ENCODE results near the gene NDRG3. TPM values are rescaled to one million over a fixed set of nuclear protein-coding genes. Genes with fewer than 3 reads are reported as not detected.

The NDRG3 gene
- total and polyA plus RNA-seq, 8 donors: 5.8 to 91.6 (median 11.9) TPM

DNA sequence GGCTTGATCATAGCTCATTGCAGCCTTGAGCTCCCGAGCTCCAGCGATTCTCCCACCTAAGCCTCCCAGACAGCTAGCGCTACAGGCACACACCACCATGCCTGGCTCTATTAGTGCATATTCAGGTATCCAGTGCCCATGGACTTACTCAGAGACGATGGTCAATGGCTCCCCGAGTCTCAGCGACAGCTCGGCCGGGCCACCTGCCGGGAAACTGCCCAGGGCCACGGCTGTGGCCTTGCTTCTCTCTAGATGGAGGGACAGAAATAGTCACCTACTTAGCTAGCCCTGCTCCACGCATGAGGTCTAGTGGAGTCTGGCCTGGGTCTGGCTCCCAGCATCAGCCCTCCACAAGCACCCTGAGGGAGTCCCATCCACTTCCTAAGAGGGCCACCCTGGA, 111.5 kb downstream of the NDRG3 start:
- no peak overlapping the region for H3K27ac ChIP-seq
- no peak overlapping the region for H3K4me3 ChIP-seq
- no peaks in the 10 kb centered on the region for H3K27me3 ChIP-seq
- H3K9me3 ChIP-seq: no peaks in the 10 kb centered on the region
- no peaks in the 10 kb centered on the region for H3K4me1 ChIP-seq
- intact Hi-C loops (cut with DNase I; ENCODE audit: low total_unique reads): no loop called here
- 90 to 96% (median 94%) methylated on average over 5 to 11 of the region's 11 CpGs for WGBS, 5 donors
- DNase-seq: no peak
- H3K36me3 ChIP-seq: peaks cover 0 to 5% (median 0%) of the 10 kb centered on the region in 4 donors
- no peak for TF ChIP-seq POLR2AphosphoS5 (IDR thresholded peaks at IDR 0.05)
- TF ChIP-seq, protein P1, sequence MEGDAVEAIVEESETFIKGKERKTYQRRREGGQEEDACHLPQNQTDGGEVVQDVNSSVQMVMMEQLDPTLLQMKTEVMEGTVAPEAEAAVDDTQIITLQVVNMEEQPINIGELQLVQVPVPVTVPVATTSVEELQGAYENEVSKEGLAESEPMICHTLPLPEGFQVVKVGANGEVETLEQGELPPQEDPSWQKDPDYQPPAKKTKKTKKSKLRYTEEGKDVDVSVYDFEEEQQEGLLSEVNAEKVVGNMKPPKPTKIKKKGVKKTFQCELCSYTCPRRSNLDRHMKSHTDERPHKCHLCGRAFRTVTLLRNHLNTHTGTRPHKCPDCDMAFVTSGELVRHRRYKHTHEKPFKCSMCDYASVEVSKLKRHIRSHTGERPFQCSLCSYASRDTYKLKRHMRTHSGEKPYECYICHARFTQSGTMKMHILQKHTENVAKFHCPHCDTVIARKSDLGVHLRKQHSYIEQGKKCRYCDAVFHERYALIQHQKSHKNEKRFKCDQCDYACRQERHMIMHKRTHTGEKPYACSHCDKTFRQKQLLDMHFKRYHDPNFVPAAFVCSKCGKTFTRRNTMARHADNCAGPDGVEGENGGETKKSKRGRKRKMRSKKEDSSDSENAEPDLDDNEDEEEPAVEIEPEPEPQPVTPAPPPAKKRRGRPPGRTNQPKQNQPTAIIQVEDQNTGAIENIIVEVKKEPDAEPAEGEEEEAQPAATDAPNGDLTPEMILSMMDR (IDR thresholded peaks at IDR 0.05): no peak
- no peak for TF ChIP-seq EP300 (IDR thresholded peaks at IDR 0.05)
- TF ChIP-seq POLR2A (IDR thresholded peaks at IDR 0.05): no peak

DNA sequence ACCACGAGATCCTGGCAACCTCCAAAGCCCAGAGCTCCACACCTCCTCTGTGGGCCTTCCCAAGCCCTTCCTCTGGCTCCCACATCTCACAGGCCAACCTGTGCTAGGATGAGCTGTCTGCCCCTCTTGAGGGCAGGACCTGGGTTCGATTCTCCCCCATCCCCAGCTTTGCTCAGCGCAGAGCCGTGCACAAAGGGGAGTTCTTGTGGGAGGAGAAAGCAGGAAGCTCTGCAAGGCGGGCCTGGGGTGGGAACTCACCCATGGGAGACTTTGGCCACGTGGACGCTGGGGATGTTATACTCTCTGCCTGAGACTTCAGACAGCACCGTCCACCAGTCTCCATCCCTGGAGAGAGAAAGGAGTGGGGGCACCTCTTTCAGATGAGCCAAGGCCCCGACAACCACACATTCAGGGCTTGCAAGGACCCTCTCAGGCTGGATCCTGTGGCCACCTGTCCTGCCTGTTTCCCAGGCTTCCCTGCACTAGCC, 112.6 kb downstream of the NDRG3 start:
- 78 to 87% (median 84%) methylated on average over 9 of the region's 9 CpGs for WGBS, 5 donors

DNA sequence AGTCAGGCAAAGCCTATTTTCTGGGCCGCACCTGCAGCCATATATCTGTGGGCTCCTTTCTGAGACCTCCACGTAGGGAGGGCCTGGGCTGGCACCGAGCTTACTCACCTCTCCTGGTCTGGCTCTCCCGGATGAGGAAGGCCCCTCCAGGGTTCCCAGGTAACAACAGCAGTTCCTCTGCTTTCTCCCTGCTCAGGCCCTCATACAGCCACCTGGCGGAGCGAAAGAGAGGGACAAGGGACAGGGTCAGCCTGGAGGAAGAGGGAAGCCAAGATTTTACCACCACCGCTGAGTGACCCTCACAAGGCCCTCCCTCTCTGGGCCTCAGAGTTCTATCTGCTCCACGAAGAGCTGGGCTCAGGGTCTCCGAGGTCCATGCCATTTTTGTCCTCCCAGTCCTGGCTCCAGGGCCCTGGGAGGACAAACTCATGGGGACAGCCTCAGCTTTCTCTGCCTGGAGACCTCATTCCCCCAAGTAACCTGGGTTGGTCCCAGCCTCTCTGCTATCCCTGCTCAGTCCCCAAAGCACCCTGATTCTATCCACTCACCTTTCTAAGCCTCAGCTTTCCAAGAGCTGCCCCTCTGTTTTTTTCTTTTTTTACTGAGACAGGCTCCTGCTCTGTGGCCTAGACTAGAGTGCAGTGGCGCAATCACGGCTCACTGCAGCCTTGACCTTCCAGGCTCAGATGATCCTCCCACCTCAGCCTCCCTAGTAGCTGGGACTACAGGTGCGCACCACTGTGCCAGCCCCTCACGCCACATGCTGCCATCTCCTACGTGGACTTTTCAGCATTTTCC, 113.2 kb downstream of the NDRG3 start:
- H3K36me3 ChIP-seq: no peaks in the 10 kb centered on the region
- no peak overlapping the region for H3K4me3 ChIP-seq
- H3K9me3 ChIP-seq: no peaks in the 10 kb centered on the region
- H3K4me1 ChIP-seq: no peaks in the 10 kb centered on the region
- H3K27ac ChIP-seq: no peak overlapping the region
- WGBS, 5 donors: 70 to 79% (median 76%) methylated on average over 12 to 14 of the region's 14 CpGs
- DNase-seq: peak in 1 of 2 donors; percentile 56
- intact Hi-C loops (cut with DNase I; ENCODE audit: low total_unique reads): no loop called here
- H3K27me3 ChIP-seq: no peaks in the 10 kb centered on the region
- TF ChIP-seq EP300 (IDR thresholded peaks at IDR 0.05) (no peak), POLR2AphosphoS5 (IDR thresholded peaks at IDR 0.05) (no peak), POLR2A (IDR thresholded peaks at IDR 0.05) (no peak)
- TF ChIP-seq, protein P1 (IDR thresholded peaks at IDR 0.05): no peak

More for the DNA sequence above, 112.6 kb downstream of the NDRG3 start:
- TF ChIP-seq POLR2AphosphoS5 (IDR thresholded peaks at IDR 0.05): no peak
- TF ChIP-seq POLR2A (IDR thresholded peaks at IDR 0.05): no peak
- TF ChIP-seq, protein P1 (IDR thresholded peaks at IDR 0.05): no peak
- no peak for TF ChIP-seq EP300 (IDR thresholded peaks at IDR 0.05)
- no peak for DNase-seq
- H3K4me3 ChIP-seq: no peak overlapping the region
- intact Hi-C loops (cut with DNase I; ENCODE audit: low total_unique reads): no loop called here
- no peak overlapping the region for H3K27ac ChIP-seq
- no peaks in the 10 kb centered on the region for H3K27me3 ChIP-seq
- no peaks in the 10 kb centered on the region for H3K4me1 ChIP-seq
- H3K9me3 ChIP-seq: no peaks in the 10 kb centered on the region
- no peaks in the 10 kb centered on the region for H3K36me3 ChIP-seq

DNA sequence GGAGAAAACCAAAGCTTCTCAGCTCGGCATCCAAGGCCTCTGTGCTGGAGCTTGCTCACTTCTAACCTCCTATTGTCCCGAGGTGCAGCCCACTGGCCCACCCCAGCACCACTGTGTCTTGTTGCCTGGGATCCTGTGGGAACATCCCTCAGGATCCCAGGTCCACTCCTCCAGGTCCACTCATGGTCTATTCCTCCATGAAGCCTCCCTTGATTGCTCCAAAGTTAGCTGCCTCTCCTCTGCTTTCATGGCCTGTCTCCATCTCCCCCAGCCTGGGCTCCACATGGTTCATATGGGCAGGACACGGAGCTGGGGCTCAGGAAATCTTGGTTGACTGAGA, 113.8 kb downstream of the NDRG3 start:
- Histone ChIP-seq H3K36me3 (no peaks in the 10 kb centered on the region), H3K27ac (no peak overlapping the region), H3K4me1 (no peaks in the 10 kb centered on the region), H3K27me3 (no peaks in the 10 kb centered on the region), H3K9me3 (no peaks in the 10 kb centered on the region), H3K4me3 (no peak overlapping the region)
- intact Hi-C loops (cut with DNase I; ENCODE audit: low total_unique reads): no loop called here
- DNase-seq: no peak
- 69 to 82% (median 77%) methylated on average over 3 of the region's 3 CpGs for WGBS, 5 donors
- TF ChIP-seq POLR2A (IDR thresholded peaks at IDR 0.05): no peak
- no peak for TF ChIP-seq POLR2AphosphoS5 (IDR thresholded peaks at IDR 0.05)
- TF ChIP-seq, protein P1 (IDR thresholded peaks at IDR 0.05): no peak
- no peak for TF ChIP-seq EP300 (IDR thresholded peaks at IDR 0.05)
